H9 (cell line): Measurements from ENCODE around the gene ARPIN. TPM values are rescaled to one million over a fixed set of nuclear protein-coding genes. Genes with fewer than 3 reads are reported as not detected.

Source experiments
- DNase-seq: peaks from one replicate; pipeline ENCODE4 v3.0.0-alpha.2; 2017
- H2AFZ ChIP-seq: one replicate; pipeline ENCODE4 v1.6.1; 2013; ENCODE audit warnings: mild to moderate bottlenecking, low read length, control low read depth, moderate library complexity
- H2AK5ac ChIP-seq: 2 replicates; pipeline ENCODE4 v1.6.1; 2013; ENCODE audit warnings: low read length, control low read depth, mixed read lengths; ENCODE audit not compliant: insufficient read length
- H2BK120ac ChIP-seq: one replicate; pipeline ENCODE4 v1.6.1; 2013; ENCODE audit warnings: low read depth, mild to moderate bottlenecking, low read length, control low read depth, inconsistent platforms; ENCODE audit not compliant: poor library complexity, severe bottlenecking
- H2BK12ac ChIP-seq: 2 replicates; pipeline ENCODE4 v1.6.1; 2013; ENCODE audit warnings: low read length, control low read depth, mixed read lengths, low read depth; ENCODE audit not compliant: insufficient read length
- H2BK15ac ChIP-seq: 2 replicates; pipeline ENCODE4 v1.6.1; 2013; ENCODE audit warnings: low read depth, low read length, control low read depth
- H2BK20ac ChIP-seq: one replicate; pipeline ENCODE4 v1.6.1; 2013; ENCODE audit warnings: low read depth, mild to moderate bottlenecking, low read length, control low read depth, inconsistent platforms; ENCODE audit not compliant: poor library complexity, severe bottlenecking
- H2BK5ac ChIP-seq: 2 replicates; pipeline ENCODE4 v1.6.1; 2013; ENCODE audit warnings: low read length, control low read depth, mixed read lengths; ENCODE audit not compliant: insufficient read length
- H3K14ac ChIP-seq: 2 replicates; pipeline ENCODE4 v1.6.1; 2013; ENCODE audit warnings: low read length, control low read depth; ENCODE audit not compliant: insufficient read depth
- H3K18ac ChIP-seq: 2 replicates; pipeline ENCODE4 v1.6.1; 2013; ENCODE audit warnings: low read depth, mild to moderate bottlenecking, mixed read lengths, low read length, control low read depth; ENCODE audit not compliant: insufficient read length
- H3K23ac ChIP-seq: 2 replicates; pipeline ENCODE4 v1.6.1; 2013; ENCODE audit warnings: low read length, control low read depth, mixed read lengths, low read depth; ENCODE audit not compliant: insufficient read length
- H3K23me2 ChIP-seq: 2 replicates; pipeline ENCODE4 v1.6.1; 2013; ENCODE audit warnings: low read depth, mild to moderate bottlenecking, mixed read lengths, low read length, control low read depth; ENCODE audit not compliant: insufficient read length, poor library complexity, severe bottlenecking
- H3K27ac ChIP-seq: 2 replicates; pipeline ENCODE4 v1.5.1; 2013; ENCODE audit warnings: low read length, control low read depth, mixed read lengths, low read depth; ENCODE audit not compliant: insufficient read length
- H3K27me3 ChIP-seq: 2 replicates; pipeline ENCODE4 v1.6.1; 2013; ENCODE audit warnings: low read length, control low read depth, inconsistent platforms; ENCODE audit not compliant: insufficient read depth
- H3K4ac ChIP-seq: 2 replicates; pipeline ENCODE4 v1.6.1; 2013; ENCODE audit warnings: low read depth, mild to moderate bottlenecking, control low read depth, inconsistent platforms, low read length, moderate library complexity
- H3K4me1 ChIP-seq: 2 replicates; pipeline ENCODE4 v1.6.1; 2013; ENCODE audit warnings: low read length, control low read depth, inconsistent platforms; ENCODE audit not compliant: insufficient read depth
- H3K4me2 ChIP-seq: 2 replicates; pipeline ENCODE4 v1.6.1; 2013; ENCODE audit warnings: low read length, control low read depth, mixed read lengths; ENCODE audit not compliant: insufficient read length, insufficient read depth
- H3K56ac ChIP-seq: 2 replicates; pipeline ENCODE4 v1.6.1; 2013; ENCODE audit warnings: low read depth, mild to moderate bottlenecking, mixed read lengths, low read length, control low read depth; ENCODE audit not compliant: insufficient read length
- H3K79me1 ChIP-seq: 2 replicates; pipeline ENCODE4 v1.6.1; 2013; ENCODE audit warnings: low read depth, mild to moderate bottlenecking, moderate library complexity, low read length, control low read depth, inconsistent platforms; ENCODE audit not compliant: insufficient read depth, poor library complexity, severe bottlenecking
- H3K79me2 ChIP-seq: 2 replicates; pipeline ENCODE4 v1.6.1; 2013; ENCODE audit warnings: low read length, control low read depth, inconsistent platforms; ENCODE audit not compliant: insufficient read depth
- H3K9ac ChIP-seq: 2 replicates; pipeline ENCODE4 v1.6.1; 2013; ENCODE audit warnings: low read length, control low read depth, mixed read lengths; ENCODE audit not compliant: insufficient read length; ENCODE audit errors: extremely low read depth
- H3K9me3 ChIP-seq: one replicate; pipeline ENCODE4 v1.6.1; 2013; ENCODE audit warnings: low read depth, low read length, inconsistent platforms; ENCODE audit not compliant: control insufficient read depth
- H3T11ph ChIP-seq: one replicate; pipeline ENCODE4 v1.6.1; 2013; ENCODE audit warnings: mild to moderate bottlenecking, low read length, control low read depth, inconsistent platforms
- H4K20me1 ChIP-seq: one replicate; pipeline ENCODE4 v1.6.1; 2013; ENCODE audit not compliant: control insufficient read depth, insufficient read length, insufficient read depth
- H4K5ac ChIP-seq: 2 replicates; pipeline ENCODE4 v1.6.1; 2013; ENCODE audit warnings: low read depth, mild to moderate bottlenecking, mixed read lengths, low read length, control low read depth; ENCODE audit not compliant: insufficient read length
- H4K8ac ChIP-seq: replicated peaks from 2 replicates; pipeline ENCODE4 v1.6.1; 2013; ENCODE audit warnings: low read length, control low read depth, mixed read lengths, low read depth; ENCODE audit not compliant: insufficient read length
- H4K91ac ChIP-seq: 2 replicates; pipeline ENCODE4 v1.6.1; 2013; ENCODE audit warnings: low read depth, mild to moderate bottlenecking, moderate library complexity, mixed read lengths, low read length, control low read depth; ENCODE audit not compliant: insufficient read length
- H3K27ac Mint-ChIP-seq, 3 experiments: 2 replicates in 2 of 3; 3 replicates in 1 of 3; pipeline ENCODE4 v1.8.0; 2020 to 2021; ENCODE audit warnings: mixed read lengths in 3 of 3, mild to moderate bottlenecking in 1 of 3, moderate library complexity in 1 of 3
- H3K27me3 Mint-ChIP-seq: 2 replicates; pipeline ENCODE4 v1.8.0; 2021; ENCODE audit warnings: low read depth, mild to moderate bottlenecking, moderate library complexity, mixed read lengths
- H3K36me3 Mint-ChIP-seq, 3 experiments: 2 replicates in 2 of 3; 3 replicates in 1 of 3; pipeline ENCODE4 v1.8.0; 2020 to 2021; ENCODE audit warnings: low read depth in 3 of 3, mixed read lengths in 3 of 3; ENCODE audit not compliant: insufficient read depth in 1 of 3
- H3K4me1 Mint-ChIP-seq, 2 experiments: 2 replicates each; pipeline ENCODE4 v1.8.0; 2020; ENCODE audit warnings: mixed read lengths in 2 of 2
- H3K4me3 Mint-ChIP-seq, 2 experiments: 2 replicates in 1 of 2; 3 replicates in 1 of 2; pipeline ENCODE4 v1.8.0; 2020 to 2021; ENCODE audit warnings: mild to moderate bottlenecking in 2 of 2, mixed read lengths in 2 of 2, moderate library complexity in 1 of 2
- H3K9me3 Mint-ChIP-seq, 2 experiments: 2 replicates in 1 of 2; 3 replicates in 1 of 2; pipeline ENCODE4 v1.8.0; 2020; ENCODE audit warnings: mild to moderate bottlenecking in 2 of 2, mixed read lengths in 2 of 2, moderate library complexity in 1 of 2
- WGBS: extraction: QIAGEN DNeasy Blood & Tissue Kit; methylation state at CpG from one replicate; pipeline ENCODE4 v1.1.7; 2013; ENCODE audit warnings: missing lambda C conversion rate, low lambda C conversion rate, mixed read lengths; ENCODE audit not compliant: insufficient read length; ENCODE audit errors: extremely low coverage; 5-methylcytosine and 5-hydroxymethylcytosine counted together
- total RNA-seq: library from RNA; stranded (reverse); gene quantifications from 2 replicates; pipeline ENCODE4 v1.2.1, GENCODE V29; 2021
- TF ChIP-seq, protein P1 (sequence below): fragments of 200-600 bp; sonication (generic); conservative IDR thresholded peaks from 3 replicates; pipeline ENCODE4 v1.8.0; 2021; ENCODE audit warnings: antibody characterized with exemption, mild to moderate bottlenecking

Gene ARPIN
- total RNA-seq, 1 experiment from 2014 or later: 6.4 TPM

DNA sequence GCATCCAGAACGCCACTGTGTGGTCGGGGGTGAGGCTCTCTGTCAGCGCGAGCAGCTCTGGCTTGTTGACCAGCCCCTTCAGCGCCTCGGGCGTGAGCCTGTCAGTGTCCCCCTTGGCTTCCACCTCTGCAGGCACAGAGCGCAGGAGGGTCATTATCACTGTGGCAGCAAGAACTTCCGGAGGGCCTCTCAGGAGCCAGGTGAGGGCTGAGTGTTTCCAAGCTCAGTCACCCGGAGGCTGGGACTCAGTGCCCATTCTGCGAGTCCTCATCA lies 9.0 kb downstream of the ARPIN start:
- Histone ChIP-seq H2BK5ac (no peak overlapping the region), H3K9ac (no peak overlapping the region), H3K27ac (no peak overlapping the region), H4K8ac (no peak overlapping the region), H3K56ac (no peak overlapping the region), H2AK5ac (no peak overlapping the region), H3K4me1 (no peaks in the 10 kb centered on the region), H2BK120ac (no peak overlapping the region), H3K18ac (no peak overlapping the region), H2BK20ac (no peak overlapping the region), H4K5ac (no peak overlapping the region), H3K4me2 (no peak overlapping the region), H2AFZ (no peak overlapping the region), H2BK15ac (no peak overlapping the region), H4K91ac (no peak overlapping the region), H3K4ac (no peak overlapping the region), H2BK12ac (no peak overlapping the region), H3K23ac (no peak overlapping the region), H3K79me1 (no peaks in the 10 kb centered on the region), H3K79me2 (no peaks in the 10 kb centered on the region), H3K27me3 (no peaks in the 10 kb centered on the region), H3K23me2 (no peaks in the 10 kb centered on the region), H3K14ac (no peak overlapping the region), H3K9me3 (no peaks in the 10 kb centered on the region), H4K20me1 (no peaks in the 10 kb centered on the region), H3T11ph (no peak overlapping the region)
- Mint-ChIP-seq H3K27ac (no peak overlapping the region), H3K36me3 (peaks cover 0 to 5% (median 2%) of the 10 kb centered on the region in 3 experiments; a peak in 2 of 7 replicates), H3K4me1 (0 out of 4 replicates have a peak, but pooled peaks cover 0 to 4% of the 10 kb centered on the region in 2 experiments), H3K9me3 (no peaks in the 10 kb centered on the region), H3K27me3 (no peaks in the 10 kb centered on the region; the same call in 1 of the 2 replicates), H3K4me3 (no peak overlapping the region)
- DNase-seq: no peak
- TF ChIP-seq, protein P1, sequence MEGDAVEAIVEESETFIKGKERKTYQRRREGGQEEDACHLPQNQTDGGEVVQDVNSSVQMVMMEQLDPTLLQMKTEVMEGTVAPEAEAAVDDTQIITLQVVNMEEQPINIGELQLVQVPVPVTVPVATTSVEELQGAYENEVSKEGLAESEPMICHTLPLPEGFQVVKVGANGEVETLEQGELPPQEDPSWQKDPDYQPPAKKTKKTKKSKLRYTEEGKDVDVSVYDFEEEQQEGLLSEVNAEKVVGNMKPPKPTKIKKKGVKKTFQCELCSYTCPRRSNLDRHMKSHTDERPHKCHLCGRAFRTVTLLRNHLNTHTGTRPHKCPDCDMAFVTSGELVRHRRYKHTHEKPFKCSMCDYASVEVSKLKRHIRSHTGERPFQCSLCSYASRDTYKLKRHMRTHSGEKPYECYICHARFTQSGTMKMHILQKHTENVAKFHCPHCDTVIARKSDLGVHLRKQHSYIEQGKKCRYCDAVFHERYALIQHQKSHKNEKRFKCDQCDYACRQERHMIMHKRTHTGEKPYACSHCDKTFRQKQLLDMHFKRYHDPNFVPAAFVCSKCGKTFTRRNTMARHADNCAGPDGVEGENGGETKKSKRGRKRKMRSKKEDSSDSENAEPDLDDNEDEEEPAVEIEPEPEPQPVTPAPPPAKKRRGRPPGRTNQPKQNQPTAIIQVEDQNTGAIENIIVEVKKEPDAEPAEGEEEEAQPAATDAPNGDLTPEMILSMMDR: no peak
- no CpG with 5 or more reads among the region's 11 CpGs for WGBS
